Fibroblast of mammary gland (primary cell): ENCODE data around the gene RLF.
A peak's percentile ranks its signal among the peaks of the same experiment; 100 is the strongest.

Experiments
- DNase-seq: peaks from one replicate; pipeline ENCODE4 v3.0.0-alpha.2; 2010; ENCODE audit warnings: low read depth
- H3K4me3 ChIP-seq: 2 replicates; pipeline ENCODE4 v1.5.1; 2011; ENCODE audit warnings: low read depth, mild to moderate bottlenecking, low read length, moderate library complexity; ENCODE audit not compliant: control insufficient read depth
- TF ChIP-seq, protein P1 (sequence below): conservative IDR thresholded peaks from 2 replicates; pipeline ENCODE4 v1.5.1; 2011; ENCODE audit warnings: low read depth, low read length, inconsistent platforms; ENCODE audit not compliant: control insufficient read depth, insufficient read depth

Gene RLF

DNA sequence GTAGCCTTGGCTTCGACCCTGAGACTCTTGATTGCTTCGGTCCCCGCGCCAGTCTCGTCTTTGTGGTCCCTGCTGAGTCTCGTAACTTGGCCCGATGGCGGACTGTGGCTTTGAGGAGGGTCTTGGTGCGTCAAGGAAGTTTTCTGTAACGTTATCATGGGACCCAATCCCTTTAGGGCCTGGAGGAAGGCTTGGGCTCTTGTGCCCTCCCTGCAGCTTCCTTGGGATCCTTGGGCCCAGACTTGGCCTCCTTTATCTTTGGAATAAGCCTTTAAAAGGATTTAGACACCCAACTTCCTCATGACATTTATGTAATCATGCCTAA, 97.2 kb downstream of the RLF start:
- peak; percentile 31 for DNase-seq
- H3K4me3 ChIP-seq: peak overlapping the region; percentile 97
- TF ChIP-seq, protein P1, sequence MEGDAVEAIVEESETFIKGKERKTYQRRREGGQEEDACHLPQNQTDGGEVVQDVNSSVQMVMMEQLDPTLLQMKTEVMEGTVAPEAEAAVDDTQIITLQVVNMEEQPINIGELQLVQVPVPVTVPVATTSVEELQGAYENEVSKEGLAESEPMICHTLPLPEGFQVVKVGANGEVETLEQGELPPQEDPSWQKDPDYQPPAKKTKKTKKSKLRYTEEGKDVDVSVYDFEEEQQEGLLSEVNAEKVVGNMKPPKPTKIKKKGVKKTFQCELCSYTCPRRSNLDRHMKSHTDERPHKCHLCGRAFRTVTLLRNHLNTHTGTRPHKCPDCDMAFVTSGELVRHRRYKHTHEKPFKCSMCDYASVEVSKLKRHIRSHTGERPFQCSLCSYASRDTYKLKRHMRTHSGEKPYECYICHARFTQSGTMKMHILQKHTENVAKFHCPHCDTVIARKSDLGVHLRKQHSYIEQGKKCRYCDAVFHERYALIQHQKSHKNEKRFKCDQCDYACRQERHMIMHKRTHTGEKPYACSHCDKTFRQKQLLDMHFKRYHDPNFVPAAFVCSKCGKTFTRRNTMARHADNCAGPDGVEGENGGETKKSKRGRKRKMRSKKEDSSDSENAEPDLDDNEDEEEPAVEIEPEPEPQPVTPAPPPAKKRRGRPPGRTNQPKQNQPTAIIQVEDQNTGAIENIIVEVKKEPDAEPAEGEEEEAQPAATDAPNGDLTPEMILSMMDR: no peak

DNA sequence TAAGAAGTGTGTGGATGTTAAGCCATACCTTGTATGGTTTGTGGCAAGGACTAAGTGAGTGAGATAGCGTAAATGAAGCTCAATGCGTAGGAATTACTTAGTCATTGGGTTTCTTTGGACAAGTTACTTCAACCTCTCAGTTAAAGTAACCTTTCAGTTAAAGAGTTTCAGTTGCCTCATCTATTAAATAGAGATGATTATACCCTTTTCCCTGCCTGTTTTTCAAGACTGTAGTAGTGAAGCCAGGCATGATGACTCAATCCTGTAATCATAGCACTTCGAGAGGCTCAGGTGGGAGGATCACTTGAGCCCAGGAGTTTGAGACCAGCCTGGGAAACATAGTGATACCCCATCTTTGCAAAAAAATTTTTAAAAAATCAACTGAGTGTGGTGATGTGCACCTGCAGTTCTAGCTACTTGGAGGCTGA, 103.2 kb downstream of the RLF start:
- peak; percentile 25 for DNase-seq
- H3K4me3 ChIP-seq: no peak overlapping the region
- TF ChIP-seq, protein P1: no peak

DNA sequence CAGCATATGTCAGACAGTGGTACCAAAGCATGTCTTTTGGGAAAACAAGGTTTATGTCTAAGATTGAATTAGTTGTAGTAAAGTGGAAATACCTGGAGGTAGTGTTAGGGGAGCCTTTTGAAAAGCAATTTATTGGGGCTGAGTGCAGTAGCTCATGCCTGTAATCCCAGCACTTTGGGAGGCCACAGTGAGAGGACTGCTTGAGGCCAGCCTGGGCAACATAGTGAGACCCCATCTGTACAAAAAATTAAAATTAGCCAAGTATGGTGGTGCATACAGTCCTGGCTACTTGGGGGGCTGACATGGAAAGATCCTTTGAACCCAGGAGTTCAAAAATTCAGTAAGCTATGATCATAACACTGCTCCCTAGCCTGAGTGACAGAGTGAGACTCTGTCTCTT, 104.1 kb downstream of the RLF start:
- TF ChIP-seq, protein P1: no peak
- no peak for DNase-seq

DNA sequence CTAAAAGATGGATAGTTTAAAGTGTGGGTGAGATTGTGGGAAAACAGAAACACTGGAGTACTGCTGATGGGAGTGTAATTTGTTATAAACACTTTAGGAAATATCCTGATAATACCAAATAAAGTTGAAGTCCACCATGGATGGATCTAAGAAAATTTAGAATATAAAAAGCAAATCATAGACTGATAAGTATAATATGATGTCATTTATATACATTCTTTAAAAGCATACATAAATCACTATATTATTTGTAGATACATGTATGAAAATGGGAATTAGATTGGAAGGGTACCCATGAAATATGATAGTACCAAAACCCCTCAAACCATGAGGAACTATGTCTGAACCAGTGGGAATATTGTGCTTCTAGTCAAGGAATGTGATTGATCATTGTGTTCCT, 104.7 kb downstream of the RLF start:
- no peak for DNase-seq
- no peak overlapping the region for H3K4me3 ChIP-seq
- TF ChIP-seq, protein P1: no peak

More for the DNA sequence above, 104.1 kb downstream of the RLF start:
- H3K4me3 ChIP-seq: no peak overlapping the region

DNA sequence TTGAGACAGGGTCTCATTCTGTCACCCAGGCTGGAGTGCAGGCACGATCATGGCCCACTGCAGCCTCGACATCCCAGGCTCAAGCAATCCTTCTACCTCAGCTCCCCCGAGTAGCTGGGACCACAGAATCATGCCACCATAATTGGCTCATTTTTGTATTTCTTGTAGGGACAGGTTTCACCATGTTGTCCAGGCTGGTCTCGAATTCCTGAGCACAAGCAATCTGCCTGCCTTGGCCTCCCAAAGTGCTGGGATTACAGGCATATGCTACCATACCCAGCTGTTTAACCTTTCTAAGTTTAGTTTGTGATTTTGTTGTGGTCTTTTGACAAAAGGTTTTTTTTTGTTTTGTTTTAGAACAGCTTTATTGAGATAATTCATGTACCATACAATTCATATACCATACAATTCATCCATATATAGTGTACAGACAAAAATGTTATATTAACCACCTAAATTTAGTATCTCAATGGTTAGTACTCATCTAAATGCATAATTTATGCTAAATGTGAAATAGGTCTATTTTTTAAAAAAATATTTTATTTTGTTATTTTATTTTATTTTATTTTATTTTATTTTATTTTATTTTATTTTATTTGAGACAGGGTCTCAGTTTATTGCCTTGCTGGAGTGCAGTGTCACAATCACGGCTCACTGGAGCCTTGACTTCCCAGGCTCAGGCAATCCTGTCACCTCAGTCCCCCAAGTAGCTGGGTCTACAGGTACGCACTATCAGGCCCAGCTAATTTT, 105.8 kb downstream of the RLF start:
- no peak overlapping the region for H3K4me3 ChIP-seq
- TF ChIP-seq, protein P1: no peak
- DNase-seq: no peak

DNA sequence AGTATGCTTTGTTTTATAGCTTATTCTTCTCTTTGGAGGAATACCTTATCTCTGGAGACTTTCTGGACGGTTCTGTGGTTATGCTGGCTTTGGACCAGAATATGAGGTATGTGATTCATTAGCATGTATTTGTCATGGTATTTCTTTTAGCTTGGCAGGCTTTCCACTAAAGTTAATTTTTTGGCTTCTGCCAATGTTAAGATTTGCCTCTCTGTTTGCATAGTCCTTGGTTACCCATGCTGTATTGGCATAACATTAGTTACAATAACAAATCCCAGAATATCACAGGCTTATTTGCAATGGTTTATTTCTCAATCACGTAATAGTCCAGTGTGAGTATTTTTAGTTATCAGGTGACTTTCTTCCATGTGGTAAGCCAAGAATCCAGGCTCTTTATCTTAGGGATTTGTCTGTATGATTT, 106.6 kb downstream of the RLF start:
- no peak overlapping the region for H3K4me3 ChIP-seq
- DNase-seq: peak; percentile 97
- TF ChIP-seq, protein P1: no peak
